Astrocyte of the hippocampus (primary cell): ENCODE data around the gene FAM43A.
A peak's percentile ranks its signal among the peaks of the same experiment; 100 is the strongest.

Experiments
- DNase-seq: peaks from one replicate; pipeline ENCODE4 v3.0.0; 2011; ENCODE audit warnings: low read depth, low spot score

FAM43A gene

GRCh38 chr3:194685718-194686413, at the start of gene FAM43A:
FAM43A (plus strand) TSS chr3:194685883; CDS start chr3:194686827, 944 bp downstream.
- DNase-seq = peak; percentile 97

DNA sequence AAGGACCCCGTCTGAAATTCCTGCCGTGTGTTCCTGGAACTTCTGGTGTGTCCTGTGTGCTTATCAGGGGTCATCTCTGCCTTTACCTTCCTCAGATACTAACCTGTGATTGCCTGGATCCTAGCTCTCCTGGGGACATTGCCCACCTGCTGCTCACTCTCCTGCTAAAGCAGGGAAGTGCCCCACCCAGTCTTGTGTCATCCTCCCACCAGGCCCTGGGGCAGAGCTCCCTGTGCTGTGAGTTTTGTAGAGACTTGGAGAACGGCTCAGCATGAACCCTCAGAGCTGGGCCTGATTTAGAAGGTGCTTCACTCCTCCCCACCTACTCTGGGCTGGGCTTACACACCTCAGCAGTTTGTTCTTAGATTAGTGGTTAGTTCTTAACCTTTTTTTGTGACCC, 48.6 kb upstream of the FAM43A start:
- DNase-seq = no peak

DNA sequence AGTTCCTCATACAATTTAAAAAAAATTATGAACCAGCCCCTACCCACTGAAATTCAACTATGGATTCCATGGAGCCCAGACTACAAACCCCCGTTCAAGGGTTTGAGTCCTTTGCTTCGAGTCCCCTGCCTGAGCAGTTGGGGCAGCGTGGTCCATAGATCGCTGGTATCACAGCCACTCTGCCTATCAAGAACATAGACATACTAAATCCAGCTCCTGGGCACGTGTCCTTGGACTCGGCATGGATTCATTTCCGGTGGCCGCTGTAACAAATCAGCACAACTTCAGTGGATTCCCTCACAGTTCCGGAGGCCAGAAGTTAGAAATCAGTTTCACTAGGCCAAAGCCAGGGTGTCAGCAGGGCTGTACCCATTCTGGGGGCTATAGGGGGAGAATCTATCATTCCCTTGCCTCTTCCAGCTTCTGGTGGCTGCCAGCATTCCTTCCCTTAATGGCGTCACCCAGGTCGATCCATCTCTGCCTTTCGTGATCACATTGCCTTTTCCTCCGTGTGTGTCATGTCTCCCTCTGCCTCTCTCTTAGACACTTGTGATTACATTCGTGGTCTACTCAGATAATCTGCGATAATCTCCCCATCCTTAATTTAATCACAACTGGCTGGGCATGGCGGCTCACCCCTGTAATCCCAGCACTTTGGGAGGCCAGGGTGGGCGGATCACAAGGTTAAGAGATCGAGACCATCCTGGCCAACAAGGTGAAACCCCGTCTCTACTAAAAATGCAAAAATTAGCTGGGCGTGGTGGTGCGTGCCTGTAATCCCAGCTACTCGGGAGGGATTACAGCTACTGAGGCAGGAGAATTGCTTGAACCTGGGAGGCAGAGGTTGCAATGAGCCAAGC, 47.9 kb upstream of the FAM43A start:
- no peak for DNase-seq

DNA sequence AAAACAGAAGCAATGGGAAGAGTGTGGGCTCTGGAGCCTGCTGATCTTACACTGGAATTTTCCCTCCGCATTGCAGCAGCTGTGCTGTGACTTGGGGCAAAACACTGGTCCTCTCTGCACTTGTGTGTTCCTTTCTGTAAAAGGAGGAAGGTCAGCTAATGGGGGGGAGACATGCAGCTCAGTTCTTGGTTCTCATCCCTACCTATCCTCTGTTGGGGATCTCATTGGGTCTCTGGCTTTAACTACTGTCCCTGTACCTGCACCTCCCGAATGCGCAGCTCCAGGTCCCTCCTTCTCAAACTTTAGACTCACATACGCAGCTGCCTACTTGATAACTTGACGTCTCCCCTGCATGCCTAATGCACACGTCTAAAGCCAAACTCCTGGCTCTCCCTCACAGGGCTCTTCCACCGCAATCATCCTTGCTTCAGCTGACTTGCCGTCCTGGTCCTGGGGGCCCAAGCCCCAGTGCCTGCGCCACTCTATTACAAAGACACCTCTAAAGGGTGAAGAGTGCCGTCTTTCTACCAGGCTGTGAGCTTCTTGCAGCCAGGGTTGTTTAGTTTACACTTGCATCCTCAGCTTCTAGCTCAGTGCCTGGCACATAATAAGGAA, 46.6 kb upstream of the FAM43A start:
- DNase-seq = no peak

GRCh38 chr3:194640829-194641228, 44.9 kb upstream of the FAM43A start:
- DNase-seq = peak; percentile 37

DNA sequence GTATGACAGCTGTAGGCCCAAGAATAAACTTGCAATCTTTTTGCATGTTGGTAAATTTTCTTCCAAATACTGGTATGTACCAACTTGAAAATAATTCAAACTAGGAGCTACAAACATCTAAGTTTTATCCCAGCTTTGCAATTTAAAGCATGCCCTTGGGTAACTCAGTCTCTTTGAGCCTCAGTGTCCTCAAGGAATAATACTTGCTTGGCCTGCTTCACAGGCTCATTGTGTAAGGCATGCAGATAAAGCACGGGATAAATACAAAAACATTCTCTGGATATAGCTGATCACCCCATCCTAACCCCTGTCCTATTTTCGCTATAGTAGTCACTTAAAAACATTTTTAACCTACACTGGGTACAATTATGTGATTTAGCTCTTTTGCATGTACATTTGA, 42.9 kb upstream of the FAM43A start:
- DNase-seq = no peak

- no peak for DNase-seq
These were observed 37.9 kb upstream of the FAM43A start for GRCh38 chr3:194647747-194648146.

- no peak for DNase-seq
These were observed 31.2 kb upstream of the FAM43A start for GRCh38 chr3:194654443-194654842.

- DNase-seq = no peak
These were observed 28.2 kb upstream of the FAM43A start for GRCh38 chr3:194657439-194657838.

GRCh38 chr3:194658477-194659242, 27.0 kb upstream of the FAM43A start:
- DNase-seq = no peak

GRCh38 chr3:194659778-194660177, 25.9 kb upstream of the FAM43A start:
- DNase-seq = no peak

GRCh38 chr3:194661374-194661773, 24.3 kb upstream of the FAM43A start:
- DNase-seq = no peak

GRCh38 chr3:194661946-194662345, 23.7 kb upstream of the FAM43A start:
- no peak for DNase-seq

DNA sequence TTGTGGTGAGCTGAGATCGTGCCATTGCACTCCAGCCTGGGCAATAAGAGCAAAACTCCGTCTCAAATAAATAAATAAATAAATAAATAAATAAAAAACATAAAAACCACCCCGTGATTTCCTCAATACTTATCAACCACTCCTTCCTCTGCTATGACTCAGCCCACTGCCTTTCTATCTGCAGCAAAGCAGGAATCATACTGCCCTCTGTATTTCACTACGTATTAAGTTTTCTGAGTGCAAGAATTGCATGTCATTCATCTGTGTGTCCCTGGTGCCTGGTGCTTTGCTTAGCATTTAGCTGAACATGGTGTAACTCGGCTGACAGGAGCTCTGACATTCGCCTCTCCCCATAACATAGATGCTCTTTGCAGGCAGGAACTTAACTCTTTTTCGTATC, 20.8 kb upstream of the FAM43A start:
- DNase-seq = no peak

DNA sequence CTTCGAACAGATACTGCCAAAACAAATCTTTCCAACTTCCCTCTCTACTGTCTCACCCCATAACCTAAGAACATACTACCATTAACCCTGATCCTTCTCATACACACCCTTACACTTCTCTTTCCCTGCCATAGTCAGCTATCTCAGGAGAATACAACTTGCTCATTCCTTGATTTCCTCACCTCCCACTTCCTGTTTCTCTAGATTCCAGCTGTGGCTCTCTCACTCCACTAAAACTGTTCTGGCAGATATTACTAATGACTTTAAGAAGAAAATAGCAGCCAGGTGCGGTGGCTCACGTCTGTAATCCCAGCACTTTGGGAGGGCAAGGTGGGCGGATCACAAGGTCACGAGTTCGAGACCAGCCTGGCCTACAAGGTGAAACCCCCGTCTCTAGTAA, 18.3 kb upstream of the FAM43A start:
- DNase-seq = no peak

DNA sequence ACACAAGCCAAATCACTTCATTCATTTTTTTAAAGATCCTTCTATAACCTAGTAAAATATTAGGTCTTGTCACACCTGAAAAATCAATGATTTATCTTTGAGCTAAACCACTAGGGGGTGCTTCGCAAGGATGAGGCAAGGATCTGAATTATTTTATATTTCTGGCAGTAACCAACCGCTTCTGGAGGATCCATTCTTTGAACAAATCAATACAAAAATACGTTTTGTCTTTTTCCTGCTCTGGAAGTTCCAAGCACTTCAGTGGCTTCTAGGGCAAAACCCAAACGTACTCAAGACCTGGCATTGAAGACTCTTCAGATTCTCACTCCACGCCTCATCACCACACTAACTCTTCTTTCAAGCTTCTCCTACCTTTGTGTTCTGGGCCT, 14.2 kb upstream of the FAM43A start:
- peak; percentile 57 for DNase-seq

GRCh38 chr3:194671900-194672808, 13.5 kb upstream of the FAM43A start, which contains the start of gene LSG1:
LSG1 (minus strand) TSS chr3:194672191; CDS start chr3:194672162, 29 bp downstream.
- DNase-seq = peak; percentile 98

DNA sequence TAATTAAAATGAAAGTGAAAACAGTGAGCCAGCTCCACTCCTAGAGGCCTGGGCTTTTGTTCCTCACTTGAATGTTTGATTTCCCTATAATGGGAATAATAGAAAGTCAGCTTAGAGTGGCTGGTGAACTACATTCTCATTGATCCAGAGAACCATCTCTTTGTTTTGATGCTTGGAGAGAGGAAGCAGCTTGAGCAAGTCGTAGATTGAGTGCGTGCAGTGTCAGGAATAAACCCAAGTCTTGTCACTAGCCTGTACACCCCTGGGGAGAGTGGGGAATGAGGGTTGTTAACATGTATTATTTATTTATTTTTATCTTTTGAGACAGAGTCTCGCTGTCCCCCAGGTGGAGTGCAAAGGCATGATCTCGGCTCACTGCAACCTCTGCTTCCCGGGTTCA, 12.8 kb upstream of the FAM43A start:
- DNase-seq = no peak

- no peak for DNase-seq
These were observed 11.9 kb upstream of the FAM43A start for GRCh38 chr3:194673761-194674160.

- no peak for DNase-seq
These were observed 10.5 kb upstream of the FAM43A start for GRCh38 chr3:194675081-194675640.
